Measurements from ENCODE around the gene FERMT3.

The FERMT3 gene

GRCh38 chr11:64210301-64211020 lies 3.9 kb downstream of the FERMT3 start:
- TF ChIP-seq RARB (CRISPR knock-in tag; IDR thresholded peaks at IDR 0.05) (no peak), POU6F1 (CRISPR knock-in tag; IDR thresholded peaks at IDR 0.05; ENCODE audit: borderline replicate concordance, low read depth) (no peak), GLIS3 (CRISPR knock-in tag; IDR thresholded peaks at IDR 0.05) (no peak), ZFP30 (CRISPR knock-in tag; IDR thresholded peaks at IDR 0.05) (no peak), ARNTL (CRISPR knock-in tag; IDR thresholded peaks at IDR 0.05; ENCODE audit: borderline replicate concordance, low read depth) (no peak), PPARA (CRISPR knock-in tag; IDR thresholded peaks at IDR 0.05; ENCODE audit: borderline replicate concordance) (no peak), CREB5 (CRISPR knock-in tag; IDR thresholded peaks at IDR 0.05; ENCODE audit: low read depth) (no peak), PATZ1 (CRISPR knock-in tag; IDR thresholded peaks at IDR 0.05; ENCODE audit: borderline replicate concordance) (no peak), TCF4 (CRISPR knock-in tag; IDR thresholded peaks at IDR 0.05; ENCODE audit: borderline replicate concordance) (no peak), ISL1 (CRISPR knock-in tag; IDR thresholded peaks at IDR 0.05) (no peak), ZNF70 (CRISPR knock-in tag; IDR thresholded peaks at IDR 0.05) (no peak), ZNF8 (CRISPR knock-in tag; IDR thresholded peaks at IDR 0.05) (no peak), ESRRG (CRISPR knock-in tag; IDR thresholded peaks at IDR 0.05) (no peak)
- no peak for ATAC-seq

- TF ChIP-seq TSHZ2 (CRISPR knock-in tag; IDR thresholded peaks at IDR 0.05) (no peak), SNAI2 (CRISPR knock-in tag; IDR thresholded peaks at IDR 0.05) (no peak), TOX (CRISPR knock-in tag; IDR thresholded peaks at IDR 0.05; ENCODE audit: borderline replicate concordance) (no peak), POU6F1 (CRISPR knock-in tag; IDR thresholded peaks at IDR 0.05; ENCODE audit: borderline replicate concordance, low read depth) (no peak), ARNTL (CRISPR knock-in tag; IDR thresholded peaks at IDR 0.05; ENCODE audit: borderline replicate concordance, low read depth) (no peak)
- ATAC-seq: no peak
Observed at GRCh38 chr11:64211181-64211872, 4.8 kb downstream of the FERMT3 start.

- ATAC-seq: no peak
- TF ChIP-seq OSR1 (CRISPR knock-in tag; IDR thresholded peaks at IDR 0.05) (no peak), ZNF565 (CRISPR knock-in tag; conservative IDR thresholded peaks at IDR 0.05; ENCODE audit: low read depth) (no peak), RARB (CRISPR knock-in tag; IDR thresholded peaks at IDR 0.05) (no peak), PPARA (CRISPR knock-in tag; IDR thresholded peaks at IDR 0.05; ENCODE audit: borderline replicate concordance) (no peak), CSDC2 (CRISPR knock-in tag; IDR thresholded peaks at IDR 0.05) (no peak), TCF4 (CRISPR knock-in tag; IDR thresholded peaks at IDR 0.05; ENCODE audit: borderline replicate concordance) (no peak), CSRNP3 (CRISPR knock-in tag; IDR thresholded peaks at IDR 0.05) (no peak), ZFP30 (CRISPR knock-in tag; IDR thresholded peaks at IDR 0.05) (no peak), TSHZ2 (CRISPR knock-in tag; IDR thresholded peaks at IDR 0.05) (no peak), ESRRG (CRISPR knock-in tag; IDR thresholded peaks at IDR 0.05) (no peak), ISL1 (CRISPR knock-in tag; IDR thresholded peaks at IDR 0.05) (no peak), ARNTL (CRISPR knock-in tag; IDR thresholded peaks at IDR 0.05; ENCODE audit: borderline replicate concordance, low read depth) (no peak)
Observed at GRCh38 chr11:64216879-64217278, 10.4 kb downstream of the FERMT3 start.
